KBM-7 (cell line): ENCODE measurements around the gene POLDIP3.
"Not testable (repeated sequence)": the region's sequence is repeated elsewhere in the genome, so short reads cannot be mapped to it uniquely, and the experiment has no call there.

Source experiments
- DNase-seq: peaks from one replicate; pipeline ENCODE4 v3.0.0-alpha.2; 2015
- in situ Hi-C: fragments of 300-500 bp; cut with MboI; formaldehyde crosslinking; loops from 2 replicates; pipeline ENCODE4 v1.14.3; 2020; ENCODE audit warnings: low sequenced_read_pairs, low pct_unique_long_range_greater_than_20kb, mixed read lengths

POLDIP3 gene

DNA sequence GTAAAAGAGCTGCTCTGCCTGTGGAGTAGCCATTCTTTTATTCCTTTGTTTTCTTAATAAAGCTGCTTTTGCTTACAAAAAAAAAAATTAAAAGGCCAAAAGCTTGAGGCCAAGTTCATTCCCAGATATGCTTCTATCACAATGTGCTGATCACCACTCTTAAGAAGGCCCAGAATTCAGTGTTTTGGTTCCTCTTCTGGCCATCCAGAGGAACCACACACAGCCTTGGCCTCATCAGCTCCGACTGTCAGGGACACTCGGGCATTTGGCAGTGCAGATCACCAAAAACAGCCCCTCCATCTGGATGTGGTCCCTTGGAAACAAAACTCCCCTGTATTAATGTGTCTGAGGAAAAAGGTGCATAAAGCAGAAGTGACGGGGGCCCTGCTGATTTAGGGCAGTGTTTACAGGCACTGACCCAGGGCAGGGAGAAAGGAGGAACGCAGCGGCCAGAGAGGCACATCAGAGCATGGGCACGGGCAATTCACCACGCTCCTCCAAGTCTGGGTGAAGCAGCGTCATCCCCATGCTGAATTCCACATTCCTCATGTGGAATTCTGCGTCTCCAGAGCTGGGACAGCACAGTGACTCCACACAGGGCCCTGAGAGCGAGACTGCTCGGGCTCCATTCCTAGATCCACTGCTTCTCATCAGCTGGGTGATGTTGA lies 17.7 kb downstream of the POLDIP3 start:
- in situ Hi-C loops: no loop called here
- no peak for DNase-seq

GRCh38 chr22:42596336-42596735 lies 18.3 kb downstream of the POLDIP3 start:
- in situ Hi-C loops: no loop called here

GRCh38 chr22:42595434-42595833 lies 19.2 kb downstream of the POLDIP3 start:
- DNase-seq: no peak
- in situ Hi-C loops: no loop called here

More at GRCh38 chr22:42596336-42596735, 18.3 kb downstream of the POLDIP3 start:
- DNase-seq: no peak

GRCh38 chr22:42591987-42592386 lies 22.7 kb downstream of the POLDIP3 start:
- DNase-seq: no peak
- in situ Hi-C loops: no loop called here

DNA sequence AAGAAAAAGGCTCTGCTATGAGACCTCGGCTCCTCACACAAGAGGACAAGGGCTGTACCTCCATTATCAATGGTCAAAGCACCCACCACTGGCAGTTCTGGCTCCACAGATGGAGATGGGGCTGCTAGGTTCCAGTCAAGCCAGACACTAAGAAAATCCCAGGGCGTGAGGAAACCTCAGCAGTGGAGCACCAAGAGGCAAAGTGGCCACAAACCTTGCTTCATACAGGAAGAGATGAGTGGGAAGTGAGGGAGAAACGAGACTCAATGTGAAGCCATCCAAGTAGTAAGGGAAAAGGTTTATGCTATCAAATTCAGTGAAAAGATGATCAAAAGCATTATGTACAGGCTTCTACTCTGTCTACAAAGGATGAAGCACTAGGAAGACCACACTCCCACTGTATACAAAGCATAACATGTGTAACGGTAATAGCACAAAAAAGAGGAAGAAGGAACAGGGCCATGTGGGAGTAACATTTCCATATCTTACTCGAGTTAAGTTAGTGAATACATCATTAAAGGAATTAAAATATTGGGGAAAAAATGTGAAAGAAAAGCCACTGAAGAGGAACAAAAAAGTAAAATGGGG lies 27.0 kb downstream of the POLDIP3 start:
- in situ Hi-C loops: no loop called here
- DNase-seq: peak; percentile 66

GRCh38 chr22:42586381-42586780 lies 28.3 kb downstream of the POLDIP3 start:
- in situ Hi-C loops: no loop called here
- DNase-seq: no peak

- in situ Hi-C loops: no loop called here
- no peak for DNase-seq
These were observed 29.6 kb downstream of the POLDIP3 start for GRCh38 chr22:42585096-42585495.

DNA sequence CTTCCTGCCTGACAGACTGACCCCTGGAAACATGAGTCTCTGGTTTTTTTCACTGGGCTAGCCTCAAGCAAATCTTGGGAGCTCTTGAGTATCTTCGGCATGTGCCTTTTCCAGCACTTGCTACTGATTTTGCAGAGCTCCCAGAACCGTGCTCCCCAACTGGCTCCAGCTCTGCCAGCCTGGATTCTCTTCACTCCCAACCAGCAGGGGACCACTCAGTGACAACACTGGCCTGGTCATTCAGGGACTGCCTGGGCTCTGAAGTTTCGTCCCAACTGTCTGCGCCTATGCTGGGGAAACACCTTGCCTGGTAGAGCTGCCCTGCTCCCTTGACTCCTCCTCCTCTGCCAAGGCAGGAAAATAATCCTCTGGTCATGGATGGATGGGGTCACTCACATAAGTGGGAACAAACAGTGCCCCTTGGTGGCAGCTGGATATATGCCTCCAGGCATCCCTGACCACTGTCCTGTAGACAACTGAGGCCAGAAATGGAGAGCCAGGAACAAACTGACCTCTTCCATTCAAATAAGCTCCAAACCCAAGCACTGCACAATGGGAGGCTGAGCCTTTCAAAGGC lies 30.2 kb downstream of the POLDIP3 start:
- in situ Hi-C loops: no loop called here
- DNase-seq: no peak

DNA sequence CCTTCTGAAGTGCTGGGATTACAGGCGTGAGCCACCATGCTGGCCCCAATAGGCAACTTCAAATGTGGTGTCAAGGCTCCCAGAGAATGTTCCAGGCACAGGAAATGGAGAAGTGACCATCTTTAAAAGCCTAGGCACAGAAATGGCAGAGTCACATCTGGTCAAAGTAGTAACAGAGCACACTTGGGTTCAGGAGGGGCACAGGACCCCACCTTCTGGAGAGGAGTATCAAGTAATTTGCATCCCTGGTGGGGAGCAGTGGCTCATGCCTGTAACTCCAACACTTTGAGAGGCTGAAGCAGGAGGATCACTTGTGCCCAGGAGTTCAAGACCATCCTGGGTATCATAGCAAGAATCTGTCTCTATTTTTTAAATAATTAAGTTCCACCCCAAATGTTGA lies 31.7 kb downstream of the POLDIP3 start:
- in situ Hi-C loops: no loop called here

DNA sequence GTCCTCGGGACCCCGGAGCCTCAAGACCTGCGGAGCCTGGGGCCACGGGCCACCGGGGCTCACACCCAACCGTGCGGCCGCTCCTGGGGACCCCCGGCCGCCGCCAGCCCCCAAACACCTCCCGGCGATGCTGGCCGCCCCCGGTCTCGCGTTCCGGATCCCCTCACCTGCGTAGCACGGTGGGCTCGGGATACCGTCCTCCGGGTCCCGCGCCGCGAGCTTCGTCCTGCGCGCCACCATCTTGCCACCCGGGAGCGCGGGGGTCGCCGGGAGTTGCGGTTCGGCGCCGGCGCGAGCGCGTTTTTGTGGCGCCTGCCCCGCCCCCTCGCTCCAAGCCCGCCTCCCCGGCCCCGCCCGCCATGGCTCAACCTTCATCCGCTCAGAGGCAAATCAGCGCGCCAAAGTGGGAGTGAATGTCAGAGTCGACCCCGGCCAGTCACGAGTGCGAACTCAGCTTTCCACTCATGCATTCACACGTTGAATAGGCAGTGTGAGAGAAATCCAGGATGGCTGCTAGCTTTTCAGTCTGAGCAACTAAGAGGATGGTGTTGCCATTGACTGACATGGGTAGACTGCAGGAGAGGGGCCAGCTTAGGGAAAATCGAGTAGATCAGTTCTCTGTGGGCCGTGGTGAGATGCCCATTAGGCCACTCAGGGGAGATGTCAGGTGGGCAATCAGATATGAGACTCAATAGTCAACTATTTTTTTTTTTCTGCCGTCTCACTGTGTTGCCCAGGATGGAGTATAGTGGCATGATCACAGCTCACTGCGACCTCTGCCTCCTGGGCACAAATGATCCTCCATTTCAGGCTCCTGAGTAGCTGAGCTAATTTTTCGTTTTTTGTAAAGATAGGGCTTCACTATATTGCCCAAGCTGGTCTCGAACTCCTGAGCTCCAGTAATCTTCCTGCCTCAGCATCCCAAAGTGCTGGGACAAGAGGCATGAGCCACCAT lies 32.6 kb downstream of the POLDIP3 start:
- in situ Hi-C loops: no loop called here
- DNase-seq: peak; percentile 61

More for the DNA sequence above, 31.7 kb downstream of the POLDIP3 start:
- DNase-seq: no peak

- DNase-seq, in situ Hi-C loops: not testable (repeated sequence)
These were observed 33.4 kb downstream of the POLDIP3 start for GRCh38 chr22:42581194-42581761.

DNA sequence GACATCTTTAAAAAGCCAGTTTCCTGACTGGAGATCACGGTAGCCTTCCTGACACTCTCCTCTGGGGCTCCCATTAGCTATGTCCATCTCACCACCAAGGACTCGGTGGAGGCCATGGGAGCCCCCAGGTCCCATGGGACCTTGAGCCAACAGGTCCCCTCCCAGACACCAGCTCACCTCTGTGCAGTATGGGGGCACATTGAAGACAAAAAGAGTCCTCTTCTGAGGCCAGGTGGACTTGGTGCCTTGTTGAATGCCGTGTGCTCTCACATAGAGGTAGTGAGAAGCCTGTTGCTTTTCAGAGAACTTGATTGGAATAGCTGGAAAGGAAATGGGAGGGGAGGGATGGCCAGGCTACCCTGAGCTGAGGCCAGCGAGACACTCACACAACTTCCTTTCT lies 34.6 kb downstream of the POLDIP3 start:
- not testable (repeated sequence) for DNase-seq

DNA sequence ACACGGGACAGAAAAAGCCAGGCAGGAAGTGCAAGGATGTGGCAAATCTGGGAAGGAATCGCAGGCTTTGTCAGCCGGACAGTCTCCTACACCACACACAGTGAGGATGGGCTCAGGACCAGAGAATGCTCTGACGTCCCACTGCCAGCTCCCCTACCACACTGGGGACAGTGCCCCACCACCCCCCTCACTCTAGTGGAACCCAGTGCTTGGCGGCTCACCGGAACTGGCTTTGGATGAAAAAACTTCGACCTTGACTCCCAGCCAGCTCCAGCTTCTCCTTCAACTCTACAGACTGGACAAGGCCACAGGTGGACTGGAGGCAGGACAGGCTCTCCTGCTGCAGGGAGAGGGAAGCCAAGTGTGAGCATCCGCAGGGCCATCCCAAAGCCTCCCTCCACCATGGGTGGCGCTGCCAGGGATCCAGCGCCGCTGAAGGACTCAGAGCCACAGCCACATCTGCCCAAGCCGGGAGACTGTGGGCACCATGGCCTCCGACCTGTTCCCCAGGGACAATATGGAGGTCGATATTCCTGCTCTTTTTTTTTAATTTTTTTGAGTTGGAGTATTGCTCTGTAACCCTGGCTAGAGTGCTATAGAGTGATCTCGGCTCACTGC lies 37.0 kb downstream of the POLDIP3 start:
- in situ Hi-C loops: no loop called here
- no peak for DNase-seq

More for the DNA sequence above, 34.6 kb downstream of the POLDIP3 start:
- in situ Hi-C loops: not testable (repeated sequence)

DNA sequence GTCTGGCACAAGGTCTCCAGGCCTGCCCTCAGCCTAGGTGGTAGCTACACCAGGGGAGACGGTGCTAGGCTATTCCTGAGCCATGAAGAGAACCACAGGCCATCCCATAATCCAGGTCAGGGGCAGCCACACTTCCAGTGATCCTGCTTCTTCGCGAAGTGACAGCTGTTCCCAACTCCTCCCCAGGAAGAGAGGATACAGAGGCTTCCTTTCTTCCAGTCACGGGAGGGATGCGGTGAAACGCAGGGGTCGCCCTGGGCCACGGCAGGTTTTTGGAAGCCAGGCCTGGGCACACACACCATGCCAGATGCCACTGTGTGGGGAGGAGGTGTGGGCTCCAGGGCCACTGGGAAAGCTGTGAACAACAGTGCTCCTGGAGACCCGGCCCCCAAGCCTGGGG lies 37.5 kb downstream of the POLDIP3 start:
- DNase-seq, in situ Hi-C loops: not testable (repeated sequence)

GRCh38 chr22:42575996-42576574 lies 38.6 kb downstream of the POLDIP3 start:
- in situ Hi-C loops, DNase-seq: not testable (repeated sequence)

DNA sequence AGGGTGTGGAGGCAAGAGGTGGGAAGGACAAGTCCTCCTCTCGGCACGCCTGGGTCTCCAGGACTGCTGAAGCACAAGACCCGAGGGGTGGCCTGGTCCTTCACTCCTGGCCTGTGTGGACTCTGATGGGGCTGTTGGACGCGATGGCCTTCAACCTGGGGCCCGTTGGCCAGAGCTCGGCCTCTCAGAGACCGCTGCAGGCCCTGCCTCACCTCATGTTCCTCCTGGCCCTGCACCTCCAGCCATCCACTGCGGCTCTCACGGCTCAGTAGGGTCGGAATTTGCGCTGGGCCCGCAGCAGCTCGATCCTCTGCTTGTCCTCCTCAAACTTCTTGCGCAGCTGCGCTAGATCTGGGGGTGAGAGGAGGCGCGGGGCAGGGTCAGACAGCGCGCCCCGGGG lies 40.2 kb downstream of the POLDIP3 start:
- in situ Hi-C loops, DNase-seq: not testable (repeated sequence)

GRCh38 chr22:42574046-42574445 lies 40.6 kb downstream of the POLDIP3 start:
- in situ Hi-C loops: not testable (repeated sequence)

DNA sequence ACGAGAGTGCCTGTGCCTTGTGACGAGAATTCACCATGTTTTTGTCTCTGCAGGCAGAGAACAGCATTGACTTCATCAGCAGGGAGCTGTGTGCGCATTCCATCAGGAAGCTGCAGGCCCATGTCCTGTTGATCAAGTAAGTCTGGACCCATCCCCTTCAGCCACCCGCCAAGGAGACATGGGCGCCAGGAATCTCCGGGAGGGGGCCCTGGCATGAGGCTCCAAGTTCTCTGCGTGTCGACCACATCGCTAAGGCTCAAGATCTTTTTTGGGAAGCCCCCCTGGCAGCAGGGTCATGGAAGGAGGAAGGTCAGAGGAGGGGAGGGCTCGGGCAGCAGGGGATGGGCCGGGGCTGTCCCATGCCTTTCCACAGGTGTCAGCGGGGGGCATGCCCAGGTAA lies 43.6 kb downstream of the POLDIP3 start:
- in situ Hi-C loops: not testable (repeated sequence)

More at GRCh38 chr22:42574046-42574445, 40.6 kb downstream of the POLDIP3 start:
- not testable (repeated sequence) for DNase-seq

More for the DNA sequence above, 43.6 kb downstream of the POLDIP3 start:
- DNase-seq: not testable (repeated sequence)
